ENCODE measurements around the gene CLEC4F.

CLEC4F gene

GRCh38 chr2:70784320-70784719, 36.1 kb downstream of the CLEC4F start:
- H3K4me3 ChIP-seq (ENCODE audit: low read length): no peak overlapping the region
- no peaks in the 10 kb centered on the region for H3K36me3 ChIP-seq (ENCODE audit: control insufficient read depth, low read length)
- no peak for TF ChIP-seq CTCF (IDR thresholded peaks at IDR 0.05; ENCODE audit: low read depth, low read length, poor library complexity, severe bottlenecking)
- H4K20me1 ChIP-seq (ENCODE audit: control insufficient read depth, insufficient read depth, low read depth, low read length): no peaks in the 10 kb centered on the region
- H3K79me2 ChIP-seq (ENCODE audit: control insufficient read depth, low read length): no peaks in the 10 kb centered on the region
- H3F3A ChIP-seq (ENCODE audit: control insufficient read depth, insufficient read depth): no peaks in the 10 kb centered on the region
- no peaks in the 10 kb centered on the region for H3K4me1 ChIP-seq (ENCODE audit: control insufficient read depth, low read length)
- no peak overlapping the region for H3K4me2 ChIP-seq (ENCODE audit: low read length)
- no peaks in the 10 kb centered on the region for H3K9me2 ChIP-seq (replicated peaks; ENCODE audit: control insufficient read depth, low read length)
- H3K9me3 ChIP-seq (ENCODE audit: control insufficient read depth, insufficient read depth, low read length): no peaks in the 10 kb centered on the region
- peaks cover 16% of the 10 kb centered on the region for H3K27me3 ChIP-seq (ENCODE audit: control insufficient read depth, low read length)
- H3K27ac ChIP-seq (ENCODE audit: low read depth, low read length): no peak overlapping the region

GRCh38 chr2:70779911-70780545, 40.4 kb downstream of the CLEC4F start:
- Histone ChIP-seq H3K36me3 (ENCODE audit: control insufficient read depth, low read length) (no peaks in the 10 kb centered on the region), H3K4me3 (ENCODE audit: low read length) (no peak overlapping the region), H3K27ac (ENCODE audit: low read depth, low read length) (no peak overlapping the region), H3K9me2 (replicated peaks; ENCODE audit: control insufficient read depth, low read length) (no peaks in the 10 kb centered on the region), H3F3A (ENCODE audit: control insufficient read depth, insufficient read depth) (no peaks in the 10 kb centered on the region), H3K79me2 (ENCODE audit: control insufficient read depth, low read length) (no peaks in the 10 kb centered on the region), H3K9me3 (ENCODE audit: control insufficient read depth, insufficient read depth, low read length) (no peaks in the 10 kb centered on the region), H3K4me2 (ENCODE audit: low read length) (no peak overlapping the region), H3K27me3 (ENCODE audit: control insufficient read depth, low read length) (peaks cover 5% of the 10 kb centered on the region), H3K4me1 (ENCODE audit: control insufficient read depth, low read length) (no peaks in the 10 kb centered on the region), H4K20me1 (ENCODE audit: control insufficient read depth, insufficient read depth, low read depth, low read length) (no peaks in the 10 kb centered on the region)
- TF ChIP-seq EZH2phosphoT487 (IDR thresholded peaks at IDR 0.05; ENCODE audit: borderline replicate concordance, low read length): no peak
- no peak for TF ChIP-seq CTCF (IDR thresholded peaks at IDR 0.05; ENCODE audit: low read depth, low read length, poor library complexity, severe bottlenecking)

GRCh38 chr2:70779491-70779890, 40.9 kb downstream of the CLEC4F start:
- Histone ChIP-seq H3K36me3 (ENCODE audit: control insufficient read depth, low read length) (no peaks in the 10 kb centered on the region), H3K4me1 (ENCODE audit: control insufficient read depth, low read length) (no peaks in the 10 kb centered on the region), H3K9me2 (replicated peaks; ENCODE audit: control insufficient read depth, low read length) (no peaks in the 10 kb centered on the region), H3F3A (ENCODE audit: control insufficient read depth, insufficient read depth) (no peaks in the 10 kb centered on the region), H3K27me3 (ENCODE audit: control insufficient read depth, low read length) (peaks cover 5% of the 10 kb centered on the region), H3K4me2 (ENCODE audit: low read length) (no peak overlapping the region), H3K9me3 (ENCODE audit: control insufficient read depth, insufficient read depth, low read length) (no peaks in the 10 kb centered on the region), H4K20me1 (ENCODE audit: control insufficient read depth, insufficient read depth, low read depth, low read length) (no peaks in the 10 kb centered on the region), H3K27ac (ENCODE audit: low read depth, low read length) (no peak overlapping the region), H3K79me2 (ENCODE audit: control insufficient read depth, low read length) (no peaks in the 10 kb centered on the region), H3K4me3 (ENCODE audit: low read length) (no peak overlapping the region)
- TF ChIP-seq EZH2phosphoT487 (IDR thresholded peaks at IDR 0.05; ENCODE audit: borderline replicate concordance, low read length): no peak
- no peak for TF ChIP-seq CTCF (IDR thresholded peaks at IDR 0.05; ENCODE audit: low read depth, low read length, poor library complexity, severe bottlenecking)
